AG09309 (cell line): Measurements from ENCODE around the gene IL17REL.

ENCODE experiments used
- DNase-seq: peaks from one replicate; pipeline ENCODE4 v3.0.0-alpha.2; 2010; ENCODE audit warnings: low read depth
- H3K4me3 ChIP-seq: 2 replicates; pipeline ENCODE4 v1.5.1; 2011; ENCODE audit warnings: mild to moderate bottlenecking, low read depth, low read length, moderate library complexity; ENCODE audit not compliant: control insufficient read depth
- CTCF ChIP-seq: IDR thresholded peaks from 2 replicates; pipeline ENCODE4 v1.5.1; 2011; ENCODE audit warnings: mild to moderate bottlenecking, low read depth, low read length, inconsistent platforms; ENCODE audit not compliant: insufficient read depth, control insufficient read depth; ENCODE audit errors: missing control alignments

Gene IL17REL

GRCh38 chr22:49968831-49969661 lies 43.5 kb downstream of the IL17REL start:
- TF ChIP-seq CTCF: no peak
- no peak overlapping the region for H3K4me3 ChIP-seq
- DNase-seq: no peak

- no peak for DNase-seq
Observed at GRCh38 chr22:49968313-49968830, 44.2 kb downstream of the IL17REL start.

GRCh38 chr22:49967706-49968208 lies 44.8 kb downstream of the IL17REL start:
- DNase-seq: no peak
- no peak overlapping the region for H3K4me3 ChIP-seq
- no peak for TF ChIP-seq CTCF

More at GRCh38 chr22:49968313-49968830, 44.2 kb downstream of the IL17REL start:
- no peak overlapping the region for H3K4me3 ChIP-seq
- TF ChIP-seq CTCF: no peak

GRCh38 chr22:49966774-49967705 lies 45.5 kb downstream of the IL17REL start:
- DNase-seq: no peak
- no peak overlapping the region for H3K4me3 ChIP-seq

GRCh38 chr22:49966041-49966773 lies 46.4 kb downstream of the IL17REL start:
- no peak overlapping the region for H3K4me3 ChIP-seq
- DNase-seq: no peak
- TF ChIP-seq CTCF: no peak

More at GRCh38 chr22:49966774-49967705, 45.5 kb downstream of the IL17REL start:
- no peak for TF ChIP-seq CTCF
